Measurements from ENCODE around the gene FXYD7.

Gene FXYD7

GRCh38 chr19:35169221-35169995 lies 26.4 kb downstream of the FXYD7 start:
- no peak for FAIRE-seq

DNA sequence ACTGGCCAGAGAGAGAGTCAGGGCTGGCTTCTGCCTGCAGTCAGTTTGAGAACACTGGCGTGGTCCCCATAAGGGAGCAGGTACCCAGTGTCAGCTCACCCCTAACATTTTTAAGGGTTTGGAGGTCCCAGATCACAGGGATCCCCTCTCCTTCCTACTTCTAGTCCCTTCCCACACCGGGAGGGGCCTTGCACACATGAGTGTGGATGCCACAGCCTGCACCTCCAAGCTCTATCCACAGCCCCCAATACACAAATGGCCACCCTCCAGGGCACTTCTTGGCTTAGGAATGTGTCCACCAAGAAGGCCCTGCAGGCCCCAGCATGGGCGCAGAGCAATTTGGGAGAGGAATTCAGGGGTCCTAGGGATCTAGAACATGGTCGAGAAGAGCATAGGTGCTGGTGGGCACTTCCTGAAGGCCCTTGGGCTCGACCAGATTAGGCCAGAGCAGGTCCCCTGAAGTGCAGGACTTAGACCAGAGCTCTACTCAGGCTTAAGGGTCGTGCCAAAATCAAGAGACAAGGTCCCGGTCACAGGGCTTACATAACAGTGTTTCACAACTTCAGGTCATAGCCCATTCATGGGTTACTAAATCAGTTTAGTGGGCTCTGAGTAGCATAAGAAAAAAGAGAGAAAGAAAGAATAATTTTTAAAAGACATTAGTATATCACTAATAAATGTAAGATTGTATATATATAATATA lies 27.5 kb downstream of the FXYD7 start:
- TF ChIP-seq, protein P1, sequence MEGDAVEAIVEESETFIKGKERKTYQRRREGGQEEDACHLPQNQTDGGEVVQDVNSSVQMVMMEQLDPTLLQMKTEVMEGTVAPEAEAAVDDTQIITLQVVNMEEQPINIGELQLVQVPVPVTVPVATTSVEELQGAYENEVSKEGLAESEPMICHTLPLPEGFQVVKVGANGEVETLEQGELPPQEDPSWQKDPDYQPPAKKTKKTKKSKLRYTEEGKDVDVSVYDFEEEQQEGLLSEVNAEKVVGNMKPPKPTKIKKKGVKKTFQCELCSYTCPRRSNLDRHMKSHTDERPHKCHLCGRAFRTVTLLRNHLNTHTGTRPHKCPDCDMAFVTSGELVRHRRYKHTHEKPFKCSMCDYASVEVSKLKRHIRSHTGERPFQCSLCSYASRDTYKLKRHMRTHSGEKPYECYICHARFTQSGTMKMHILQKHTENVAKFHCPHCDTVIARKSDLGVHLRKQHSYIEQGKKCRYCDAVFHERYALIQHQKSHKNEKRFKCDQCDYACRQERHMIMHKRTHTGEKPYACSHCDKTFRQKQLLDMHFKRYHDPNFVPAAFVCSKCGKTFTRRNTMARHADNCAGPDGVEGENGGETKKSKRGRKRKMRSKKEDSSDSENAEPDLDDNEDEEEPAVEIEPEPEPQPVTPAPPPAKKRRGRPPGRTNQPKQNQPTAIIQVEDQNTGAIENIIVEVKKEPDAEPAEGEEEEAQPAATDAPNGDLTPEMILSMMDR (IDR thresholded peaks at IDR 0.05; ENCODE audit: insufficient read depth, missing control alignments), result no peak
- FAIRE-seq (no peak), DNase-seq (ENCODE audit: insufficient read length, low spot score) (no peak)

More at GRCh38 chr19:35169221-35169995, 26.4 kb downstream of the FXYD7 start:
- TF ChIP-seq, protein P1 (IDR thresholded peaks at IDR 0.05; ENCODE audit: insufficient read depth, missing control alignments), result no peak
- DNase-seq (ENCODE audit: insufficient read length, low spot score), result no peak

- no peak for FAIRE-seq
- TF ChIP-seq, protein P1 (IDR thresholded peaks at IDR 0.05; ENCODE audit: insufficient read depth, missing control alignments), result no peak
- no peak for DNase-seq (ENCODE audit: insufficient read length, low spot score)
These were observed 28.7 kb downstream of the FXYD7 start for GRCh38 chr19:35171730-35172129.

- TF ChIP-seq, protein P1 (IDR thresholded peaks at IDR 0.05; ENCODE audit: insufficient read depth, missing control alignments), result no peak
- FAIRE-seq (no peak), DNase-seq (ENCODE audit: insufficient read length, low spot score) (no peak)
These were observed 31.2 kb downstream of the FXYD7 start for GRCh38 chr19:35174226-35174625.

- FAIRE-seq (no peak), DNase-seq (ENCODE audit: insufficient read length, low spot score) (no peak)
- TF ChIP-seq, protein P1 (IDR thresholded peaks at IDR 0.05; ENCODE audit: insufficient read depth, missing control alignments), result no peak
These were observed 33.1 kb downstream of the FXYD7 start for GRCh38 chr19:35176181-35176570.

GRCh38 chr19:35177377-35178274 lies 34.6 kb downstream of the FXYD7 start:
- FAIRE-seq (no peak), DNase-seq (ENCODE audit: insufficient read length, low spot score) (no peak)
- TF ChIP-seq, protein P1 (IDR thresholded peaks at IDR 0.05; ENCODE audit: insufficient read depth, missing control alignments), result no peak

Measured in D721Med (cell line).